PFSK-1 (cell line): ENCODE measurements around the gene FAM83C.

ENCODE experiments used
- FOXP2 ChIP-seq: optimal IDR thresholded peaks from 2 replicates; pipeline ENCODE3; 2011; ENCODE audit warnings: borderline replicate concordance, control low read depth, inconsistent platforms; ENCODE audit not compliant: insufficient read depth; ENCODE audit errors: extremely low read length, extremely low read depth
- TF ChIP-seq, protein P1 (sequence below), 2 experiments: IDR thresholded peaks; 2 replicates each; pipeline versions ENCODE4 v1.6.1 to v1.8.0; 2011 to 2012; ENCODE audit warnings: low read depth in 2 of 2, low read length in 2 of 2, control low read depth in 1 of 2, inconsistent platforms in 1 of 2, mild to moderate bottlenecking in 1 of 2, moderate library complexity in 1 of 2; ENCODE audit not compliant: insufficient read depth in 1 of 2

DNA sequence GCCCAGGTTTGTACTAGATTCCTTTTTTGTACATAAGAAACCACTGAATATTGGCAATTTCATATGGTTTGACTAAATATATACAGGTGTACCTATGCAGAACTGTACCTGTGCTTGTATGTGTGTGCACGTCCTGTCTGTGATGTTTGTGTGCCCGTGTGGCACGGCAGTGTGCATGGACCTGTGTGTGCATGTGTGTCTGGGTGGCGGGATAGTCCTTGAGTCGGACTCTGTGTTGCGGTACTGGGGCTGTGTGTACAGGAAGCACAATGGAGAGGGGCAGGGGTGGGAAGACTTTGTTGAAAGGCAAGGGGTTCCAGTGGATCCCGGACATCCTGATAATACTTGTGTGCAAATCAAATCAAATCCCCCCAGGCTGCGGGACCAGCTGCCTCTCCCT lies 3.4 kb upstream of the FAM83C start:
- TF ChIP-seq, protein P1, sequence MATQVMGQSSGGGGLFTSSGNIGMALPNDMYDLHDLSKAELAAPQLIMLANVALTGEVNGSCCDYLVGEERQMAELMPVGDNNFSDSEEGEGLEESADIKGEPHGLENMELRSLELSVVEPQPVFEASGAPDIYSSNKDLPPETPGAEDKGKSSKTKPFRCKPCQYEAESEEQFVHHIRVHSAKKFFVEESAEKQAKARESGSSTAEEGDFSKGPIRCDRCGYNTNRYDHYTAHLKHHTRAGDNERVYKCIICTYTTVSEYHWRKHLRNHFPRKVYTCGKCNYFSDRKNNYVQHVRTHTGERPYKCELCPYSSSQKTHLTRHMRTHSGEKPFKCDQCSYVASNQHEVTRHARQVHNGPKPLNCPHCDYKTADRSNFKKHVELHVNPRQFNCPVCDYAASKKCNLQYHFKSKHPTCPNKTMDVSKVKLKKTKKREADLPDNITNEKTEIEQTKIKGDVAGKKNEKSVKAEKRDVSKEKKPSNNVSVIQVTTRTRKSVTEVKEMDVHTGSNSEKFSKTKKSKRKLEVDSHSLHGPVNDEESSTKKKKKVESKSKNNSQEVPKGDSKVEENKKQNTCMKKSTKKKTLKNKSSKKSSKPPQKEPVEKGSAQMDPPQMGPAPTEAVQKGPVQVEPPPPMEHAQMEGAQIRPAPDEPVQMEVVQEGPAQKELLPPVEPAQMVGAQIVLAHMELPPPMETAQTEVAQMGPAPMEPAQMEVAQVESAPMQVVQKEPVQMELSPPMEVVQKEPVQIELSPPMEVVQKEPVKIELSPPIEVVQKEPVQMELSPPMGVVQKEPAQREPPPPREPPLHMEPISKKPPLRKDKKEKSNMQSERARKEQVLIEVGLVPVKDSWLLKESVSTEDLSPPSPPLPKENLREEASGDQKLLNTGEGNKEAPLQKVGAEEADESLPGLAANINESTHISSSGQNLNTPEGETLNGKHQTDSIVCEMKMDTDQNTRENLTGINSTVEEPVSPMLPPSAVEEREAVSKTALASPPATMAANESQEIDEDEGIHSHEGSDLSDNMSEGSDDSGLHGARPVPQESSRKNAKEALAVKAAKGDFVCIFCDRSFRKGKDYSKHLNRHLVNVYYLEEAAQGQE (IDR thresholded peaks at IDR 0.05; ENCODE audit: insufficient read depth in 1 of 2, low read depth in 2 of 2, low read length in 2 of 2): no peak
- no peak for TF ChIP-seq FOXP2
